Measurements from ENCODE around the gene RALGAPA1.
"Not testable (repeated sequence)": the region's sequence is repeated elsewhere in the genome, so short reads cannot be mapped to it uniquely, and the experiment has no call there.

RALGAPA1 gene

DNA sequence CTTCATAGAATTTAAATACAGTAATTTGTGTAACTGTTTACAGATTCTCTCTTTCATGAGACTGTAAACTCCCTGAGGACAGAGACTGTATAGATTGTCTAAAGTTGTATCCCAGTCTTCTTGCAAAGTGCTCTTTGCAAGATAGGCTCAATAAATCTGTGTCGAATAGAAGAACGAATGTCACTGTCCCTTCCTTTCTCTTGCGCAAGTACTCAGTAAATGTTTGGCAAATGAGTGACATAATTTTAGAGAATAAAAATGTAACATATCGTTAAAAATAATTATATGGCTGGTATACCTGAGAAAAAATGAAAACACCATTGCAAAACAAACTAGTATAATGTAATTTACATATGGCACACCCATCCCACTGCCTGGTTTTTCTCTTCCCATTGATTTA is 1.9 kb upstream of the RALGAPA1 start:
- Histone ChIP-seq H3K27me3 (ENCODE audit: insufficient read depth, low read length) (no peaks in the 10 kb centered on the region), H3K9me3 (ENCODE audit: low read length) (no peaks in the 10 kb centered on the region), H3K4me3 (ENCODE audit: low read length) (no peak overlapping the region), H2AFZ (ENCODE audit: low read depth, low read length) (no peak overlapping the region), H3K4me1 (ENCODE audit: insufficient read depth, low read length) (peaks cover 15% of the 10 kb centered on the region), H3K36me3 (ENCODE audit: insufficient read depth, low read length) (no peaks in the 10 kb centered on the region)

DNA sequence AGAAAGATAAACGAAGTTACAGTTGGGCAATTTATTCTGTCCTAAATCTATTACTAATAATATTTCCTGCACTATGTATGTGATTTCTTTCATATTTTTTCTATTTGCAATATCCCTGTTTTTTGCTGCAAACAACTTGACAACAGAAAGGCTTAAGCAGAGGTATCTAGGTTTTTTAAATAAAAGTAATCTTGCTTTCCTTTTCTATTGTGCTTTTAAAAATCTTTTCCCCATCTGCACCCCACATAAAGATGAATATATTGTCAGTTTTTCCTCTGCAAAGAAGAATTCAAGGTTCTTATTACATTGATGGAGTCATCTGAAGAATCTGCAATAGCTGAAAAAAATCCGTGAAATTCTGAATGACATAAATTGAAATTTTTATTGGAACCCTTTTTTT is 502 bp upstream of the RALGAPA1 start:
- no peak overlapping the region for H2AFZ ChIP-seq (ENCODE audit: low read depth, low read length)
- no peaks in the 10 kb centered on the region for H3K9me3 ChIP-seq (ENCODE audit: low read length)
- H3K4me1 ChIP-seq (ENCODE audit: insufficient read depth, low read length), result peaks cover 15% of the 10 kb centered on the region
- H3K36me3 ChIP-seq (ENCODE audit: insufficient read depth, low read length), result no peaks in the 10 kb centered on the region
- H3K27me3 ChIP-seq (ENCODE audit: insufficient read depth, low read length), result no peaks in the 10 kb centered on the region
- peak overlapping the region; percentile 86 for H3K4me3 ChIP-seq (ENCODE audit: low read length)

DNA sequence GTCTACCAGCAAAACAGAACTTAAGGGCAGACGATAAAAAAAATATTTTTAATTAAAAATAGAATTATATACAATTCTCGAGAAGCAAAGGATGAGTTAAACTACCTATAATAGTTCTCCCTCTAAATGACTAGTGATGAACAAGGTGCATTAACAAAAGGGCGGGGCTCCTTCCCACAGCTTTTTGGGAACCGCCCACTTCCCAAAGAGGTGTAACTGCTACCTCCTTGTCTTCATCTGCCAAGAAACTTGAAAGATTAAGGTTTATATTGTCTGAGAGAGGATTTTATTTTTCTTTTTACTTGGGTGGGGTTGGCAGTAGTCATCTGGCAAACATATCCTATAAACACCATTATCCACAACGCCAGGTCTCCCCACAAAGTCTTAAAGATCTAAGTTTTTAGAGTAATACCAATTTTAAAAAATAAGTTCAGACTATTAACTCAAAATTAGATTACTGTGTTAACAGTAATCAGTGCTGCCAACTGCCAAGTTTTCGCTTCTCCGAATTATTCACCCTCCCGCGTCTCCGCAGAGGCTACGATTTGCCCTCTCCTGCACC is 938 bp downstream of the RALGAPA1 start:
- Histone ChIP-seq H3K4me1 (ENCODE audit: insufficient read depth, low read length) (peaks cover 15% of the 10 kb centered on the region), H3K4me3 (ENCODE audit: low read length) (peak overlapping the region; percentile 86), H3K36me3 (ENCODE audit: insufficient read depth, low read length) (peaks cover 2% of the 10 kb centered on the region), H3K27me3 (ENCODE audit: insufficient read depth, low read length) (no peaks in the 10 kb centered on the region), H3K9me3 (ENCODE audit: low read length) (no peaks in the 10 kb centered on the region), H2AFZ (ENCODE audit: low read depth, low read length) (peak overlapping the region; percentile 68)

DNA sequence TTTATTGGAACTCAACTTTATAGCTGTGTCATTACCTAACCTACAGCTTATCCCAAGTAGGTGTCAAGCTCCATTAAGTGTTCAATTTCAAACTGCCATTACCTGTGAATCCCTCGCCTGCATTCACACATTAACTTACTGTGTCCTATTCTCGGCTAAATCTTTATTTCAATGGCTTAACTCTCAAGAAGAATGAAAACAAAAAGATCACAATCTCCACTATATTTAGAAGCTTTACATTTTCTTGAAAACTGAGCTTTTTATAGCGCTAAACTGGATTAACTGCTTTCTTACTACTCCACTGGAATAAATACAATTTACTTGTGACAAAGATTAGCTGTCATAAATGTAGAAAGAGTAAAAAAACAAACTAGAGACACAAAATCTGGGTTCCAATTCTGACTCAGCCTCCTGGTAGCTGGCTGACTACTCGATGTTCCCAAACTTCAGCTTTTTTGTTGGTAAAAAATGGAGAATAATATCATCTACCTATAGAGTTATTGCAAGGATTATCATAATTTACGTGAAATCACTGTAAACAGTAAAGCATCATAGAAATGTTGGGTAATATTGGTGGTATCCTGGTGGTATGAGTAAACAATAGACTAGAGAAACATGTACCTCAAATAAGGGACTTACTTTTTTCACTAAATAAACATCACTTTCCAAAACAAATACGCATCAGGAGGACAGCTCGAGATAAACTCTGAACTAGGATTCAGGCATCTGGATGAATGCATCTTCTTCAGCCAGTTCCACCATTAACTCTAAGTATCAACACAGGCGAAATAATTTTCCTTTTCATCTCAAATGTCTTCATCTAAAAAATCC is 1.7 kb downstream of the RALGAPA1 start:
- Histone ChIP-seq H2AFZ (ENCODE audit: low read depth, low read length) (no peak overlapping the region), H3K9me3 (ENCODE audit: low read length) (no peaks in the 10 kb centered on the region), H3K4me1 (ENCODE audit: insufficient read depth, low read length) (peaks cover 15% of the 10 kb centered on the region), H3K4me3 (ENCODE audit: low read length) (peak overlapping the region; percentile 86), H3K36me3 (ENCODE audit: insufficient read depth, low read length) (peaks cover 2% of the 10 kb centered on the region), H3K27me3 (ENCODE audit: insufficient read depth, low read length) (no peaks in the 10 kb centered on the region)

DNA sequence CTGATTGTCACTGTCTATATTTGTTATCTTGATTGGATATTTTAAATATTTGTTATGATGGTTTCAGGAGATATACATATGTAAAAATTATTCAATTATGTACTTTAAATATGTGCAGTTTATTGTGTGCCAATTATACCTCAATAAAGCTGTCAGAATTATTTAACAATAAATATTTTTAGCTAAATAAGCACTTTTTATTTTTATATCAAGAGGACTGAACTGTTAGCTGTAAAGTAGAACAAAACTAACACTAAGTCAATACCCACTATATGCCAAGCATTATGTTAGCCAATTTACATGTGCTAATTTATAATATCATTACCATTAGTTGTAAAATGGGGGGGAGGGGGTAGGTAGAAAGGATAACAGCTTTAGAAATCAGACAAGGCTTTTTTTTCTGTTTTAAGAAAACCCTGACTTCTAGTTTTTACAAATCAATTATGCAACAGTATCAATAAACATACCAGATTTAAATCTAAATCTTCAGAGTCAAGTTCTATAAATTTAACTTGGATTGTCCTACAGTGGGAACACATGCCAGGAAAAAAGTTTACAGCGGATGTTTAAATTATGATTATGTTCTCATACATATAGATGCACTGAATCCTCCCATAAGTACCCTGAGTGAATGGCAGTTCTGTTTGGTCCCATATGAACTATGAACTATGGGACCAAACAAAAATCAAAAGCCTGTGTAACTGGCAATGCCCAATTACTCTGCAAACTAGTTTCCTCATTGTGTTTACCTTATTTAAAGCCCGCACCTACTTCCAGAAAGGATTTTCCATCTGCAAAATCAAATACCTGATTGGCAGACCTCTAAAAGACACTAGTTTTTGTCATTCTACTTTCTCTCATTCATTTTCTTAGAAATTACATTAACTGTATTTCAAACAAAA is 2.8 kb downstream of the RALGAPA1 start:
- H3K4me3 ChIP-seq (ENCODE audit: low read length), result peak overlapping the region; percentile 86

DNA sequence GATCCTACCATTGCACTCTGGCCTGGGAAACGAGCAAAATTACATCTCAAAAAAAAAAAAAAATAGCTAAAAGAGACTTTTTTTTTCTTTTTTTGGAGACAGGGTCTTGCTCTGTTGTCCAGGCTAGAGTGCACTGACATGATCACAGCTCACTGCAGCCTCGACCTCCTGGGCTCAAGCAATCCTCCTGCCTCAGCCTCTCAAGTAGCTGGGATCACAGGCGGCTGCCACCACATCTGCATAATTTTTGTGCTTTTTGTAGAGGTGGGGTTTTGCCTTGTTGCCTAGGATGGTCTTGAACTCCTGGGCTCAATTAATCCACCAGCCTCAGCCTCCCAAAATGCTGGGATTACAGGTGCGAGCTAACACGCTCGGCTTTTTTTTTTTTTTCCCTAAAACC is 11.3 kb downstream of the RALGAPA1 start:
- Histone ChIP-seq H2AFZ (ENCODE audit: low read depth, low read length) (no peak overlapping the region), H3K36me3 (ENCODE audit: insufficient read depth, low read length) (no peaks in the 10 kb centered on the region), H3K27me3 (ENCODE audit: insufficient read depth, low read length) (no peaks in the 10 kb centered on the region), H3K4me1 (ENCODE audit: insufficient read depth, low read length) (no peaks in the 10 kb centered on the region), H3K9me3 (ENCODE audit: low read length) (no peaks in the 10 kb centered on the region), H3K4me3 (ENCODE audit: low read length) (no peak overlapping the region)

More for the DNA sequence above, 2.8 kb downstream of the RALGAPA1 start:
- Histone ChIP-seq H3K9me3 (ENCODE audit: low read length) (no peaks in the 10 kb centered on the region), H3K4me1 (ENCODE audit: insufficient read depth, low read length) (peaks cover 15% of the 10 kb centered on the region), H2AFZ (ENCODE audit: low read depth, low read length) (no peak overlapping the region), H3K27me3 (ENCODE audit: insufficient read depth, low read length) (no peaks in the 10 kb centered on the region), H3K36me3 (ENCODE audit: insufficient read depth, low read length) (peaks cover 2% of the 10 kb centered on the region)

DNA sequence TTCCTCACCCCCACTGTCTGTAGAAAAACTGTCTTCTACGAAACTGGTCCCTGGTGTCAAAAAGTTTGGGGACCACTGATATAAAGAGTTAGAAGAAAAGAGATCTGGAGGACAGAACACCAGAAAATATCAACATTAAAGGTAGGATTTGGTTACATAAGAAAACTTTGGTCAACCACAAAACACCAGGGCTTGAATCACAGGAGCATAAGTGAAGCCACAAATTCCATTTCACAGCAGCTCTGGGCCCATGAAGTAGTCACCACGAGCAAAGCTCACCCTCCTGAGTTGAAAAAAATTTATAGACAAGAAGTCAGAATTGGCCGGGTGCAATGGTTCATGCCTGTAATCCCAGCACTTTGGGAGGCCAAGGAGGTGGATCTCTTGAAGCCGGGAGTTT is 19.4 kb downstream of the RALGAPA1 start:
- Histone ChIP-seq H3K9me3 (ENCODE audit: low read length) (peaks cover 2% of the 10 kb centered on the region), H3K4me3 (ENCODE audit: low read length) (no peak overlapping the region), H3K4me1 (ENCODE audit: insufficient read depth, low read length) (no peaks in the 10 kb centered on the region), H3K27me3 (ENCODE audit: insufficient read depth, low read length) (no peaks in the 10 kb centered on the region), H3K36me3 (ENCODE audit: insufficient read depth, low read length) (no peaks in the 10 kb centered on the region), H2AFZ (ENCODE audit: low read depth, low read length) (no peak overlapping the region)

DNA sequence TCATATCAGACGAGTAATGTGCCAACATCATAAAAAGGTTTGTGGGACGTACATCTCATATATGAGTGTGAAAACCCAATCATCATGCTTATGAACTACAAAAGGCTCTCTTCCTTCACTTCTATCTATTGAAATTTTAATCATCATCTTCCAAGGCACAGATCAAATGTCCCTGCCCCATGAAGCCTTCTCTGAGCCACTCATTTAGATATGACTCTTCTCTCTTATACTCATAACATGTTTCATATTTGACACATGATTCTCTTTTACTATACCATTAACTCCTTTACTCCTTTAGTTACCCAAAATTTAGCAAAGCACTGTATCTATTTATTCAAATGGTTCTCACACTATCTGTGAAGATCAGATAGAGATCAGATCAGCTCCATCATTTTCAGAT is 22.2 kb downstream of the RALGAPA1 start:
- Histone ChIP-seq H3K9me3 (ENCODE audit: low read length) (peaks cover 2% of the 10 kb centered on the region), H3K4me3 (ENCODE audit: low read length) (no peak overlapping the region), H3K36me3 (ENCODE audit: insufficient read depth, low read length) (no peaks in the 10 kb centered on the region), H3K27me3 (ENCODE audit: insufficient read depth, low read length) (no peaks in the 10 kb centered on the region), H2AFZ (ENCODE audit: low read depth, low read length) (no peak overlapping the region), H3K4me1 (ENCODE audit: insufficient read depth, low read length) (no peaks in the 10 kb centered on the region)

DNA sequence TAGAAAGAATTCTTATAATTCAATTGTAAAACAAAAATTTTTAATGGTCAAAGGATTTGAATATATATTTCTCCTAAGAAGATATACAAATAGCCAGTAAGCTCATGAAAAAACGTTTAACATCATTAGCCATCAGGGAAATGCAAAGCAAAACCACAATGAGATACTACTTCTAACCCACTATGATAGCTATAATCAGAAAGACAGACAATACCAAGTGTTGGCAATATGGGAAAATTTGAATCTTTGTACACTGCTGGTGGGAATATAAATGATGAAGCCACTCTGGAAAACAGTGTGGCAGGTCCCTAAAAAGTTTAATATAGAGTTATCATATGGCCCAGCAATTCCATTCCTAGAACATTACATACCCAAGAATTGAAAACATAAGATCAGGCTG is 25.4 kb downstream of the RALGAPA1 start:
- Histone ChIP-seq H3K4me1 (ENCODE audit: insufficient read depth, low read length) (no peaks in the 10 kb centered on the region), H3K4me3 (ENCODE audit: low read length) (no peak overlapping the region), H3K9me3 (ENCODE audit: low read length) (no peaks in the 10 kb centered on the region), H3K27me3 (ENCODE audit: insufficient read depth, low read length) (no peaks in the 10 kb centered on the region), H2AFZ (ENCODE audit: low read depth, low read length) (no peak overlapping the region), H3K36me3 (ENCODE audit: insufficient read depth, low read length) (no peaks in the 10 kb centered on the region)

DNA sequence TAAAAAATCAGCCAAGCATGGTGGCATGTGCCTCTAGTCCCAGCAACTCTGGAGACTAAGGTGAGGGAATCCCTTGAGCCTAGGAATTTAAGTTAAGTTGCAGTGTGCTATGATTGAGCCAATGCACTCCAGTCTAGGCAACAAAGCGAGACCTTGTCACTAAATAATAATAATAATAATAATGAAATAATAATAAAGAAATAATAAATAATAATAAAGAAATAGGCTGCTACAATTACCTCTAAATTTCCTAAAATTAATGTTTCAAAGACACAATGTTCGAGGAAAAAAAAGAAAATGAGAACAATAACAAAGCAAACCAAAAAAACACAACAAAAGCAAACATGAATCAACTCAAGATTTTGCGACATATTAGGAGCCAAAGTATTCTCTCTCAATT is 29.7 kb downstream of the RALGAPA1 start:
- Histone ChIP-seq H3K9me3 (ENCODE audit: low read length) (no peaks in the 10 kb centered on the region), H3K4me1 (ENCODE audit: insufficient read depth, low read length) (no peaks in the 10 kb centered on the region), H3K27me3 (ENCODE audit: insufficient read depth, low read length) (no peaks in the 10 kb centered on the region), H3K4me3 (ENCODE audit: low read length) (no peak overlapping the region), H3K36me3 (ENCODE audit: insufficient read depth, low read length) (peaks cover 6% of the 10 kb centered on the region), H2AFZ (ENCODE audit: low read depth, low read length) (no peak overlapping the region)

DNA sequence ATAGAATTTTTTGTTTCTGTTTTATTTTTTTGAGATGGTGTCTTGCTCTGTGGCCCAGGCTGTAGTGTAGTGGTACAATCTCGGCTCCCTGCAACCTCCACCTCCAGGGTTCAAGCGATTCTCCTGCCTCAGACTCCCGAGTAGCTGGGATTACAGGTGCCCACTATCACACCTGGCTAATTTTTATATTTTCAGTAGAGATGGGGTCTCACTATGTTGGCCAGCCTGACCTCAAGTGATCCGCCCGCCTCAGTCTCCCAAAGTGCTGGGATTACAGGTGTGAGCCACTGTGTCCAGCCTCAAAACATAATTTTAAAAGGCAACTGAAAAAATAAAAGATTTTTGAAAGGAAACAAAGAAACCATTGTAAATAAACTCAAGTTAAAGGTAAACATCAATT is 31.5 kb downstream of the RALGAPA1 start:
- H3K27me3 ChIP-seq (ENCODE audit: insufficient read depth, low read length); H2AFZ ChIP-seq (ENCODE audit: low read depth, low read length); H3K9me3 ChIP-seq (ENCODE audit: low read length); H3K36me3 ChIP-seq (ENCODE audit: insufficient read depth, low read length); H3K4me1 ChIP-seq (ENCODE audit: insufficient read depth, low read length); H3K4me3 ChIP-seq (ENCODE audit: low read length): not testable (repeated sequence)

DNA sequence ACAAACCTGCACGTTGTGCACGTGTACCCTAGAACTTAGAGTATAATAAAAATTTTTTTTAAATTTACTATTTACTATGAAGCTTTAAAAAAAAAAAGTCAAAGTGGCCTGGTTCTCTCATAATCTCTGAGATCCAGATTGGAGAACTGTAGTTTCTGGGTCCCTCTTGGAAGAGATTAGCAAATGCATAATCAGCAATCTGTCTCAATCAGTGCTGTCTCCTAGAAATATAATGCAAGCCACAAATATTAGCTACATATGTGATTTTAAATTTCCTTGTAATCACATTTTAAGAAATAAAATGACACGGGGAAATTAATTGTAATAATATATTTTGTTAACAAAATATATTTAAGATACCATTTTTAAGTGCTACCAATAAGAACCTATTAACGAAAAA is 32.3 kb downstream of the RALGAPA1 start:
- Histone ChIP-seq H3K27me3 (ENCODE audit: insufficient read depth, low read length) (no peaks in the 10 kb centered on the region), H3K4me3 (ENCODE audit: low read length) (no peak overlapping the region), H3K4me1 (ENCODE audit: insufficient read depth, low read length) (no peaks in the 10 kb centered on the region), H3K9me3 (ENCODE audit: low read length) (no peaks in the 10 kb centered on the region), H3K36me3 (ENCODE audit: insufficient read depth, low read length) (peaks cover 6% of the 10 kb centered on the region), H2AFZ (ENCODE audit: low read depth, low read length) (no peak overlapping the region)

DNA sequence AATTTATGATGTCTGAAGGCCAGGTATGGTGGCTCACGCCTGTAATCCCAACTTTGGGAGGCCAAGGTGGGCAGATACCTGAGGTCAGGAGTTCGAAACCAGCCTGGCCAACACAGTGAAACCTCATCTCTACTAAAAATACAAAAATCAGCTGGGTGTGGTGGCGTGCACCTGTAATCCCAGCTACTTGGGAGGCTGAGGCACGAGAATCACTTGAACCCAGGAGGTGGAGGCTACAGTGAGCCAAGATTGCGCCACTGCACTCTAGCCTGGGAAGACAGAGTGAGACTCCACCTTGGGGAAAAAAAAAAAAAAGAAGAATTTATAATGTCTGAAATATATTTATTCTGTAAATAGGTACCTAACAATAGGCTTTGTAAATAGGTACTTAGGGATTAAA is 33.0 kb downstream of the RALGAPA1 start:
- not testable (repeated sequence) for H3K4me1 ChIP-seq (ENCODE audit: insufficient read depth, low read length); H3K4me3 ChIP-seq (ENCODE audit: low read length); H3K36me3 ChIP-seq (ENCODE audit: insufficient read depth, low read length); H3K9me3 ChIP-seq (ENCODE audit: low read length); H3K27me3 ChIP-seq (ENCODE audit: insufficient read depth, low read length); H2AFZ ChIP-seq (ENCODE audit: low read depth, low read length)

All from neuron (in vitro differentiated cells).